ENCODE measurements around the gene AK5.

Gene AK5

DNA sequence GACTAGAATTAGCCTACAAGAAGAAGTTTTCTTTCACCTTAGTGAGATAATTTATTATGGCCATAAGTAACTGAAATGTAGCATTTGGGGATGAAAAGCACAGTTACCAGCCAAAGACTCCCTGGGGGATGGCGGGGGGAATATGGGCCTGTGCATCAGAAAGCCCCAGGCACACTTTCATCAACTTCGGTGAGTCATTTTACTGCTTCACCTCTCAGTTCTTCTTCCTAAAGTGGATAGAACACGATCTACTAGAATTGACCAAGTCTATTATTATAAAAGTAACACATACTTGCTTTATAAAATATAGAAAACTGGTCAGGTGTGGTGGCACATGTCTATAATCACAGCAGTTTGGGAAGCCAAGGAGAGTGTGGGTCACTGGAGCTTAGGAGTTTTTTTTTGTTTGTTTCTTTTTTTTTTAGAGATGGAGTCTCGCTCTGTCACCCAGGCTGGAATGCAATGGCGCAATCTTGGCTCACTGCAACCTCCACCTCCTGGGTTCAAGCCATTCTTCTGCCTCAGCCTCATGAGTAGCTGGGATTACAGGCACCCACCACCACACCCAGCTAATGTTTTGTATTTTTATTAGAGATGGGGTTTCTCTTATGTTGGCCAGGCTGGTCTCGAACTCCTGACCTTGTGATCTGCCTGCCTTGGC is 258.8 kb downstream of the AK5 start:
- DNase-seq (ENCODE audit: low read depth), result peak; percentile 66
- in situ Hi-C loops (cut with HindIII; ENCODE audit: low sequenced_read_pairs), result no loop called here
- H3K4me3 ChIP-seq (ENCODE audit: low read depth, low read length), result no peak overlapping the region
- TF ChIP-seq, protein P1, sequence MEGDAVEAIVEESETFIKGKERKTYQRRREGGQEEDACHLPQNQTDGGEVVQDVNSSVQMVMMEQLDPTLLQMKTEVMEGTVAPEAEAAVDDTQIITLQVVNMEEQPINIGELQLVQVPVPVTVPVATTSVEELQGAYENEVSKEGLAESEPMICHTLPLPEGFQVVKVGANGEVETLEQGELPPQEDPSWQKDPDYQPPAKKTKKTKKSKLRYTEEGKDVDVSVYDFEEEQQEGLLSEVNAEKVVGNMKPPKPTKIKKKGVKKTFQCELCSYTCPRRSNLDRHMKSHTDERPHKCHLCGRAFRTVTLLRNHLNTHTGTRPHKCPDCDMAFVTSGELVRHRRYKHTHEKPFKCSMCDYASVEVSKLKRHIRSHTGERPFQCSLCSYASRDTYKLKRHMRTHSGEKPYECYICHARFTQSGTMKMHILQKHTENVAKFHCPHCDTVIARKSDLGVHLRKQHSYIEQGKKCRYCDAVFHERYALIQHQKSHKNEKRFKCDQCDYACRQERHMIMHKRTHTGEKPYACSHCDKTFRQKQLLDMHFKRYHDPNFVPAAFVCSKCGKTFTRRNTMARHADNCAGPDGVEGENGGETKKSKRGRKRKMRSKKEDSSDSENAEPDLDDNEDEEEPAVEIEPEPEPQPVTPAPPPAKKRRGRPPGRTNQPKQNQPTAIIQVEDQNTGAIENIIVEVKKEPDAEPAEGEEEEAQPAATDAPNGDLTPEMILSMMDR (IDR thresholded peaks at IDR 0.05; ENCODE audit: low read depth, low read length, missing control alignments), result no peak

DNA sequence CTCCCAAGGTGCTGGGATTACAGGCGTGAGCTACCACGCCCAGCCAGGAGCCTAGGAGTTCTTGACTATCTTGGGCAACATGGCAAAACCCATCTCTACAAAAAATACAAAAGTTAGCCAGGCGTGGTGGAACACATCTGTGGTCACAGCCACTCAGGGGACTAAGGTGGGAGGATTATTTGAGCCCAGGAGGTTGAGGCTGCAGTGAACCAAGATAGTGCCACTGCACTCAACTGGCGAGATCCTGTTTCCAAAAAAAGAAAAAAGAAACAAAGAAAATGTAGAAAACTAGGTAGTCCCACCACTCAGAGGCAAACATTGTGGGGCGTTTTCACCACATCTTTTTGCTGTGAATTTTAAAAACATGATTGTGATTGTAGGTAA is 259.3 kb downstream of the AK5 start:
- no peak overlapping the region for H3K4me3 ChIP-seq (ENCODE audit: low read depth, low read length)
- no peak for DNase-seq (ENCODE audit: low read depth)
- in situ Hi-C loops (cut with HindIII; ENCODE audit: low sequenced_read_pairs), result no loop called here
- TF ChIP-seq, protein P1 (IDR thresholded peaks at IDR 0.05; ENCODE audit: low read depth, low read length, missing control alignments), result no peak

DNA sequence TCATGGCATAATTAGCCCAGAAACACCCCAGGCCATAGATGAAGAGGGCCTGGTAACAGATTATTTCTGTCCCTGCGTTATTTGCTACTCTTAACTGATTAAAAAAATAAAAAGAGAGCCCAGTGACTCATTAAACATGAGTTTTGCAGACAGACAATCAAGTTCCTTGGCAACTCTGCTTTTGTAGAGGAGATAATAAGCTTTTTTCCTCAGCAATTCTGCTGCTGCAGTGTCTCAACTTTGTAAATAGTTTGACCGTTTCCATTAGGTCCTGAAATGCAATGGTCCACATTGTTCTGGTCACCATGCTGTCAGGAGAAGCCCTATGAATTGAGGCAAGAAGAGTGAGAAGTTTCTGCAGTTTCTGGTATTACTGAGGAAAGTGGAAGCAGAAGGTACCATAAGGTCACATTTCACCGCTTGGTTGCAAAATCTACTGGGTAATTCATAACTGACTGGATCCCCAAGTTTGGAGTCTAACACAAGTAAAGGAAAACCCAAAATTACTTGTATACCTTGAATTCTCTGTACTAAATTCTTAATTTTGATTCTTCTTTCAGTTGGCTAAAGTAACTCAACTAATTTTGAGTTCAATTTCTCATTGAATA is 261.1 kb downstream of the AK5 start:
- DNase-seq (ENCODE audit: low read depth), result no peak
- TF ChIP-seq, protein P1 (IDR thresholded peaks at IDR 0.05; ENCODE audit: low read depth, low read length, missing control alignments), result no peak
- H3K4me3 ChIP-seq (ENCODE audit: low read depth, low read length), result no peak overlapping the region
- in situ Hi-C loops (cut with HindIII; ENCODE audit: low sequenced_read_pairs), result no loop called here

DNA sequence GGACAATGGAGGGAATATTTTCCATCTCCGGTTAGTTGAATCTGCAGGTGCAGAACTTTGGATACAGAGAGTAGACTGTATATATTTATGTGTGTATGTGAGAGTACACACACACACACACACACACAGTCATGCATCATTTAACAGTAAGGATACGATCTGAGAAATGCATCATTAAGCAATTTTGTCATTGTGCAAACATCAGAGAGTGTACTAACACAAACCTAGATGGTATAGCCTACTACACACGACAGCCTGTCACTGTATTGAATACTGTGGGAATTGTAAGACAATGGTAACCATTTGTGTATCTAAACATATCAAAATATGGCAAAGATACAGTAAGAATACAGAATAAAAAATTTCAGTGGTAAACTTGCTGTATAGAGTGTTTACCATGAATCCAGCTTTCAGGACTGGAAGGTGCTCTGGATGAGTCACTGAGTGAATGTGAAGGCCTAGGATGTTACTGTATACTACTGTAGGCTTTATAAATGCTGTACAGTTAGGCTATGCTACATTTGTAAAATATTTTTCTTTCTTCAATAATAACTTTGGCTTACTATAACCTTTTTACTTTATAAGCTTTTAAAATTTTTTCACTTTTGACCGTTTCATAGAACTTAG is 262.1 kb downstream of the AK5 start:
- DNase-seq (ENCODE audit: low read depth), result no peak
- in situ Hi-C loops (cut with HindIII; ENCODE audit: low sequenced_read_pairs), result no loop called here
- H3K4me3 ChIP-seq (ENCODE audit: low read depth, low read length), result no peak overlapping the region
- TF ChIP-seq, protein P1 (IDR thresholded peaks at IDR 0.05; ENCODE audit: low read depth, low read length, missing control alignments), result no peak

DNA sequence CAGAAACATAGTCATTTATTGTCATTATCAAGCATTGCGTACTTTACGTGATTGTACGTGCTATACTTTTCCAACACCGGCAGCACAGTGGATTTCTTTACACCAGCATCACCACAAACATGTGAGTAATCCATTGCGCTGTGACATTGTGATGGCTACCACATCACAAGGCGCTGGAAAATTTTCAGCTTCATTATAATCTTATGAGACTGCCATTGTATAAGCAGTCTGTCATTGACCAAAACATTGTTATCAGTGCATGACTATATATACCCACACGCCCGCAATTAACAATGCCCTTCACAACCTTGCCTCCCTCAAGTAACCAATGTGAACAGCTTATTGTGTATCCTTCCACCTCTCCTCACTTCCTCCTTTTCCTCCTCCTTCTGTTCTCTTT is 263.0 kb downstream of the AK5 start:
- H3K4me3 ChIP-seq (ENCODE audit: low read depth, low read length), result no peak overlapping the region
- TF ChIP-seq, protein P1 (IDR thresholded peaks at IDR 0.05; ENCODE audit: low read depth, low read length, missing control alignments), result no peak
- DNase-seq (ENCODE audit: low read depth), result no peak
- in situ Hi-C loops (cut with HindIII; ENCODE audit: low sequenced_read_pairs), result no loop called here

DNA sequence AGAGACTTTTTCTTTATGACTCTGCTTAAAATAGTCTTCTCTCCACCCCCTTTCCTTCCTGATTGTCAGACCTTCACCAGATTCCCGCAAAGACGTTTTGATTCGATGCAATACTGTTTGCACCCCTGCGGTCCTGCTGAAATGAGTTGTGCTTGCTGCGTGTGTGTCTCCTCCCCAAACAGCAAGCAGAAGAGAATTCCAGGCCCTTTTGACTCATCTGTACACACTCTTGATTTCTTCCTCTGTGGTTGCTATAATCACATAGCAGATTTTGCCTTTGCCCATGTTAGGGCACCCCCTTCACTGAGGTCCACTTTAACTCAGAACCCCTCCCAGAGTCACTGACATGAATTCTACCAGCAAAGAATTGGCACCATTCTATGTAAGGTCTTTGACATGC is 264.2 kb downstream of the AK5 start:
- no peak for DNase-seq (ENCODE audit: low read depth)
- in situ Hi-C loops (cut with HindIII; ENCODE audit: low sequenced_read_pairs), result no loop called here
- no peak overlapping the region for H3K4me3 ChIP-seq (ENCODE audit: low read depth, low read length)
- TF ChIP-seq, protein P1 (IDR thresholded peaks at IDR 0.05; ENCODE audit: low read depth, low read length, missing control alignments), result no peak
